GM12878 (cell line): Measurements from ENCODE around the gene NDUFV1. TPM values are rescaled to one million over a fixed set of nuclear protein-coding genes. Genes with fewer than 3 reads are reported as not detected.

Experiments
- ATAC-seq: fragments of 200-7000 bp; cut with Tn5 transposase; 3 replicates; pipeline ENCODE4 v1.9.1; 2020; ENCODE audit warnings: mild to moderate bottlenecking, moderate library complexity
- BruUV-seq: library from RNA; stranded (reverse); fragments of 400-500 nt; replicated peaks from 2 replicates; lab custom pipeline; 2021; lab: Mats Ljungman, UMichigan
- CTCF ChIA-PET: fragments of 300-600 bp; sonication (Branson Sonifier 250); formaldehyde crosslinking; extraction: SDS; loops from one replicate; lab custom pipeline; 2021; ENCODE audit warnings: inconsistent platforms; lab: Yijun Ruan, JAX
- POLR2A ChIA-PET: fragments of 350-600 bp; formaldehyde crosslinking; extraction: SDS; loops from one replicate; lab custom pipeline; 2021; ENCODE audit warnings: inconsistent platforms; lab: Charles Lee
- RAD21 ChIA-PET: fragments of 300-600 bp; sonication (Branson Sonifier 250); formaldehyde crosslinking; loops from one replicate; lab custom pipeline; 2023; ENCODE audit warnings: antibody characterized with exemption; ENCODE audit not compliant: unreplicated experiment; lab: Charles Lee
- SMC1A ChIA-PET: fragments of 300-600 bp; sonication (Branson Sonifier 250); formaldehyde crosslinking; loops from one replicate; lab custom pipeline; 2023; ENCODE audit not compliant: unreplicated experiment, uncharacterized antibody; lab: Charles Lee
- DNase-seq: peaks from one replicate; pipeline ENCODE4 v3.0.0-alpha.2; 2011; ENCODE audit warnings: low read depth, low spot score
- FAIRE-seq: peaks from 3 replicates; lab custom pipeline; 2011; peaks lifted over from hg19 to GRCh38; lab: Jason Lieb, UNC
- H2AFZ ChIP-seq: 2 replicates; pipeline ENCODE4 v1.6.0; 2011; ENCODE audit warnings: low read depth, low read length, control low read depth; ENCODE audit not compliant: control insufficient read depth
- H3K27ac ChIP-seq: 2 replicates; pipeline ENCODE4 v1.5.1; 2011; ENCODE audit warnings: control low read depth; ENCODE audit not compliant: control insufficient read depth, insufficient read depth
- H3K27me3 ChIP-seq, 2 experiments: replicated peaks in 1 of 2; 2 replicates each; pipeline versions ENCODE4 v1.6.0 to v1.6.1; 2011; ENCODE audit warnings: low read length in 1 of 2; ENCODE audit not compliant: control insufficient read depth in 2 of 2, insufficient read depth in 2 of 2
- H3K36me3 ChIP-seq, 2 experiments: 2 replicates each; pipeline ENCODE4 v1.5.1; 2011; ENCODE audit warnings: low read length in 1 of 2; ENCODE audit not compliant: control insufficient read depth in 2 of 2, insufficient read depth in 2 of 2
- H3K4me1 ChIP-seq: 2 replicates; pipeline ENCODE4 v1.6.1; 2011; ENCODE audit warnings: mild to moderate bottlenecking, low read length, moderate library complexity, mixed read lengths; ENCODE audit not compliant: control insufficient read depth, insufficient read depth
- H3K4me2 ChIP-seq: 2 replicates; pipeline ENCODE4 v1.6.0; 2011; ENCODE audit warnings: control low read depth; ENCODE audit not compliant: control insufficient read depth, insufficient read depth
- H3K4me3 ChIP-seq: fragments of 200-600 bp; sonication (generic); 2 replicates; pipeline ENCODE4 v1.5.1; 2016
- H3K79me2 ChIP-seq: 2 replicates; pipeline ENCODE4 v1.6.0; 2011; ENCODE audit warnings: low read length; ENCODE audit not compliant: control insufficient read depth, insufficient read depth
- H3K9ac ChIP-seq: 2 replicates; pipeline ENCODE4 v1.8.0; 2011; ENCODE audit warnings: low read length, control low read depth, mixed read lengths; ENCODE audit not compliant: control insufficient read depth, insufficient read depth
- H3K9me3 ChIP-seq: replicated peaks from 3 replicates; pipeline ENCODE4 v1.5.1; 2011; ENCODE audit warnings: mild to moderate bottlenecking, low read length; ENCODE audit not compliant: control insufficient read depth, insufficient read depth
- H4K20me1 ChIP-seq: 2 replicates; pipeline ENCODE4 v1.6.0; 2011; ENCODE audit not compliant: control insufficient read depth, insufficient read depth
- BRCA1 ChIP-seq: IDR thresholded peaks from 2 replicates; pipeline ENCODE4 v1.6.1; 2011; ENCODE audit warnings: low read depth, low read length, improper control_type of control experiment
- CBFB ChIP-seq: IDR thresholded peaks from 2 replicates; pipeline ENCODE4 v1.6.1; 2016; ENCODE audit warnings: antibody characterized with exemption, low read depth
- CBX3 ChIP-seq: fragments of 200-600 bp; sonication (generic); IDR thresholded peaks from 2 replicates; pipeline ENCODE4 v1.6.1; 2016; ENCODE audit warnings: low read depth, borderline replicate concordance
- CREB1 ChIP-seq: IDR thresholded peaks from 2 replicates; pipeline ENCODE4 v1.6.1; 2012; ENCODE audit warnings: low read depth, mild to moderate bottlenecking, inconsistent platforms
- EED ChIP-seq: sonication (generic); IDR thresholded peaks from 2 replicates; pipeline ENCODE4 v1.6.1; 2016; ENCODE audit warnings: antibody characterized with exemption, low read depth
- FOS ChIP-seq: IDR thresholded peaks from 3 replicates; pipeline ENCODE4 v1.6.1; 2011; ENCODE audit warnings: borderline replicate concordance; ENCODE audit not compliant: insufficient read length; ENCODE audit errors: extremely low read depth
- MEF2B ChIP-seq: fragments of 450-650 bp; IDR thresholded peaks from 2 replicates; pipeline ENCODE4 v1.6.1; 2018; ENCODE audit warnings: mild to moderate bottlenecking, moderate library complexity; ENCODE audit not compliant: partially characterized antibody, poor library complexity, severe bottlenecking
- NBN ChIP-seq: fragments of 450-650 bp; IDR thresholded peaks from 2 replicates; pipeline ENCODE4 v1.6.1; 2016
- NRF1 ChIP-seq: conservative IDR thresholded peaks from 2 replicates; pipeline ENCODE4 v1.6.1; 2011; ENCODE audit warnings: mild to moderate bottlenecking, low read depth, low read length, improper control_type of control experiment
- POLR2AphosphoS5 ChIP-seq: IDR thresholded peaks from 2 replicates; pipeline ENCODE4 v1.6.1; 2011; ENCODE audit warnings: mild to moderate bottlenecking, low read length, inconsistent platforms
- RELA ChIP-seq: fragments of 450-650 bp; IDR thresholded peaks from 2 replicates; pipeline ENCODE4 v1.8.0; 2014; ENCODE audit warnings: borderline replicate concordance; ENCODE audit not compliant: partially characterized antibody
- STAT3 ChIP-seq: IDR thresholded peaks from 2 replicates; pipeline ENCODE4 v1.6.1; 2011; ENCODE audit warnings: low read depth, low read length, improper control_type of control experiment
- ZZZ3 ChIP-seq: IDR thresholded peaks from 2 replicates; pipeline ENCODE4 v1.6.1; 2011; ENCODE audit warnings: low read depth; ENCODE audit not compliant: control insufficient read depth, insufficient read length
- WGBS: methylation state at CpG from one replicate; pipeline ENCODE4 v1.1.6; 2016; ENCODE audit warnings: low lambda C conversion rate; ENCODE audit not compliant: insufficient replicate concordance, insufficient coverage; ENCODE audit errors: missing lambda C conversion rate; 5-methylcytosine and 5-hydroxymethylcytosine counted together
- in situ Hi-C: fragments of 300-500 bp; cut with MboI; formaldehyde crosslinking; loops from 9 replicates; pipeline ENCODE4 v1.14.3; 2018; ENCODE audit warnings: mixed read lengths
- intact Hi-C: fragments of 100-400 bp; cut with micrococcal nuclease; formaldehyde crosslinking; loops from one replicate; pipeline ENCODE4 v1.14.2; 2022; ENCODE audit not compliant: unreplicated experiment
- polyA plus RNA-seq, 11 experiments: library from polyadenylated mRNA; depleted of rRNA in 4 of 11; unstranded in 6 of 11; stranded (reverse) in 5 of 11; fragments of >200 nt; fragmentation: Nextera tagmentation in 4 of 11; fragmentation: Illumina TruSeq in 1 of 11; extraction: Ambion mirVana in 4 of 11; extraction: Trizol in 1 of 11; gene quantifications; 1 replicate in 1 of 11; 2 replicates in 10 of 11; pipeline versions ENCODE4 v1.2.1 to v1.2.3, GENCODE V29; 2011 to 2016; ENCODE audit warnings: inconsistent platforms in 2 of 11, missing spikeins in 2 of 11, low read depth in 1 of 11
- total RNA-seq, 4 experiments: library from RNA; depleted of rRNA in 3 of 4; stranded (reverse); fragments of >200 nt in 3 of 4; fragmentation: Illumina TruSeq in 1 of 4; extraction: Trizol in 1 of 4; gene quantifications; 2 replicates each; pipeline versions ENCODE4 v1.2.1 to v1.2.3, GENCODE V29; 2013 to 2021
- TF ChIP-seq, protein P1 (sequence below): fragments of 450-650 bp; IDR thresholded peaks from 2 replicates; pipeline ENCODE4 v1.6.1; 2018; ENCODE audit warnings: borderline replicate concordance, mild to moderate bottlenecking; ENCODE audit not compliant: partially characterized antibody
- TF ChIP-seq, protein P2 (sequence below): IDR thresholded peaks from 2 replicates; pipeline ENCODE4 v1.6.1; 2011; ENCODE audit warnings: low read depth, low read length, improper control_type of control experiment, borderline replicate concordance
- TF ChIP-seq, protein P3 (sequence below): fragments of 450-650 bp; IDR thresholded peaks from 2 replicates; pipeline ENCODE4 v1.6.1; 2016; ENCODE audit warnings: mild to moderate bottlenecking, moderate library complexity, borderline replicate concordance

Gene NDUFV1
- total and polyA plus RNA-seq, 10 of the 15 experiments (the other 5 are each of a cell fraction or from before 2014, with no cell fraction given) = 8.2 to 380 (median 231) TPM

DNA sequence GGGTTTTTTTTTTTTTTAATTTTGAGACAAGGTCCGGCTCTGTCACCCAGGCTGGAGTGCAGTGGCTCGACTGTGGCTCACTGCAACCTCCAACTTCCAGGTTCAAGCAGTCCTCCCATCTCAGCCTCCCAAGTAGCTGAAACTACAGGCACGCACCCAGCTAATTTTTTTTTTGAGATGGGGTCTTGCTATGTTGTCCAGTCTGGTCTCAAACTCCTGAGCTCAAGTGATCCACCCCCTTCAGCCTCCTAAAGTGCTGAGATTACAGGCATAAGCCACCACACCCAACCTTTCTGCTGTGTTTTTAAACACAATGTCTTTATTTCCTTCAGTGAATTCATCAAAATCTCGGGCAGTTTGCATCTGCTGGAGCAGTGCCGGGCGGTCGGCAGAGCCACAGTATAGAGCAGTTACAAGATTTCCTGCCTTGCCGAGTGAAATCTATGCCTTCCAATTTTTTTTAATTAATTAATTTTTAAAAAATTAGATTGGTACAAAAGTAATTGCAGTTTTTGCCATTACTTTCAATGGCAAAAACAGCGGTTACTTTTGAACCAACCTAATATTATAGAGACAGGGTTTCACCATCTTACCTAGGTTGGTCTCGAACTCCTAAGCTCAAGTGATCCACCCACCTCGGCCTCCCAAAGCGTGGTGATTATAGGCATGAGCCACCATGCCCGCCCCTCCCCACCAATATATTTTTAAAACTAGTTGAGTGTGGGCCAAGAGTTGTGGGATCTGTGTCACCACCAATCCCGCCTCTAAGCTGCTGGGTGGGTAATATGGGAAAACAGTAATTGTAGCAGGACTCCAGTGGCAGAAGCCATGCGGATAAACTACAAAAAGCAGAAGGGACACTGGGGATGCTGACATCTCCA lies 46.5 kb downstream of the NDUFV1 start:
- intact Hi-C loops = no loop called here
- H3K4me1 ChIP-seq = peaks cover 42% of the 10 kb centered on the region
- SMC1A ChIA-PET = no interaction called here
- POLR2A ChIA-PET = no interaction called here
- ATAC-seq = no peak
- CTCF ChIA-PET = interaction anchor here (0.9 to 2.8 kb wide), 4 partner anchors 15 to 70 kb away, joined by 3 to 10 read pairs (median 7); partner anchors contain the start of genes GSTP1 and NUDT8
- no peaks in the 10 kb centered on the region for H3K27me3 ChIP-seq
- H3K9ac ChIP-seq = no peak overlapping the region
- RAD21 ChIA-PET = interaction anchor here (0.5 to 0.7 kb wide), 2 partner anchors 23 to 259 kb away, joined by 3 to 4 read pairs; partner anchors contain the start of gene NUDT8
- no peak overlapping the region for H2AFZ ChIP-seq
- no TSS peak for BruUV-seq
- DNase-seq = no peak
- no peaks in the 10 kb centered on the region for H3K79me2 ChIP-seq
- no peak for FAIRE-seq
- no peak overlapping the region for H3K4me2 ChIP-seq
- H3K4me3 ChIP-seq = no peak overlapping the region
- WGBS = 86% methylated on average over 14 of the region's 15 CpGs
- H3K36me3 ChIP-seq = no peaks in the 10 kb centered on the region
- H4K20me1 ChIP-seq = no peaks in the 10 kb centered on the region
- in situ Hi-C loops = no loop called here
- peaks cover 8% of the 10 kb centered on the region for H3K9me3 ChIP-seq
- H3K27ac ChIP-seq = no peak overlapping the region
- no peak for TF ChIP-seq STAT3
- no peak for TF ChIP-seq POLR2AphosphoS5
- no peak for TF ChIP-seq NRF1
- TF ChIP-seq BRCA1 = no peak
- no peak for TF ChIP-seq CREB1
- no peak for TF ChIP-seq ZZZ3
- TF ChIP-seq, protein P1, sequence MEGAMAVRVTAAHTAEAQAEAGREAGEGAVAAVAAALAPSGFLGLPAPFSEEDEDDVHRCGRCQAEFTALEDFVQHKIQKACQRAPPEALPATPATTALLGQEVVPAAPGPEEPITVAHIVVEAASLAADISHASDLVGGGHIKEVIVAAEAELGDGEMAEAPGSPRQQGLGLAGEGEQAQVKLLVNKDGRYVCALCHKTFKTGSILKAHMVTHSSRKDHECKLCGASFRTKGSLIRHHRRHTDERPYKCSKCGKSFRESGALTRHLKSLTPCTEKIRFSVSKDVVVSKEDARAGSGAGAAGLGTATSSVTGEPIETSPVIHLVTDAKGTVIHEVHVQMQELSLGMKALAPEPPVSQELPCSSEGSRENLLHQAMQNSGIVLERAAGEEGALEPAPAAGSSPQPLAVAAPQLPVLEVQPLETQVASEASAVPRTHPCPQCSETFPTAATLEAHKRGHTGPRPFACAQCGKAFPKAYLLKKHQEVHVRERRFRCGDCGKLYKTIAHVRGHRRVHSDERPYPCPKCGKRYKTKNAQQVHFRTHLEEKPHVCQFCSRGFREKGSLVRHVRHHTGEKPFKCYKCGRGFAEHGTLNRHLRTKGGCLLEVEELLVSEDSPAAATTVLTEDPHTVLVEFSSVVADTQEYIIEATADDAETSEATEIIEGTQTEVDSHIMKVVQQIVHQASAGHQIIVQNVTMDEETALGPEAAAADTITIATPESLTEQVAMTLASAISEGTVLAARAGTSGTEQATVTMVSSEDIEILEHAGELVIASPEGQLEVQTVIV = no peak
- TF ChIP-seq CBX3 = no peak
- TF ChIP-seq, protein P2, sequence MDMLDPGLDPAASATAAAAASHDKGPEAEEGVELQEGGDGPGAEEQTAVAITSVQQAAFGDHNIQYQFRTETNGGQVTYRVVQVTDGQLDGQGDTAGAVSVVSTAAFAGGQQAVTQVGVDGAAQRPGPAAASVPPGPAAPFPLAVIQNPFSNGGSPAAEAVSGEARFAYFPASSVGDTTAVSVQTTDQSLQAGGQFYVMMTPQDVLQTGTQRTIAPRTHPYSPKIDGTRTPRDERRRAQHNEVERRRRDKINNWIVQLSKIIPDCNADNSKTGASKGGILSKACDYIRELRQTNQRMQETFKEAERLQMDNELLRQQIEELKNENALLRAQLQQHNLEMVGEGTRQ = no peak
- no peak for TF ChIP-seq CBFB
- TF ChIP-seq MEF2B = no peak
- no peak for TF ChIP-seq RELA
- TF ChIP-seq, protein P3, sequence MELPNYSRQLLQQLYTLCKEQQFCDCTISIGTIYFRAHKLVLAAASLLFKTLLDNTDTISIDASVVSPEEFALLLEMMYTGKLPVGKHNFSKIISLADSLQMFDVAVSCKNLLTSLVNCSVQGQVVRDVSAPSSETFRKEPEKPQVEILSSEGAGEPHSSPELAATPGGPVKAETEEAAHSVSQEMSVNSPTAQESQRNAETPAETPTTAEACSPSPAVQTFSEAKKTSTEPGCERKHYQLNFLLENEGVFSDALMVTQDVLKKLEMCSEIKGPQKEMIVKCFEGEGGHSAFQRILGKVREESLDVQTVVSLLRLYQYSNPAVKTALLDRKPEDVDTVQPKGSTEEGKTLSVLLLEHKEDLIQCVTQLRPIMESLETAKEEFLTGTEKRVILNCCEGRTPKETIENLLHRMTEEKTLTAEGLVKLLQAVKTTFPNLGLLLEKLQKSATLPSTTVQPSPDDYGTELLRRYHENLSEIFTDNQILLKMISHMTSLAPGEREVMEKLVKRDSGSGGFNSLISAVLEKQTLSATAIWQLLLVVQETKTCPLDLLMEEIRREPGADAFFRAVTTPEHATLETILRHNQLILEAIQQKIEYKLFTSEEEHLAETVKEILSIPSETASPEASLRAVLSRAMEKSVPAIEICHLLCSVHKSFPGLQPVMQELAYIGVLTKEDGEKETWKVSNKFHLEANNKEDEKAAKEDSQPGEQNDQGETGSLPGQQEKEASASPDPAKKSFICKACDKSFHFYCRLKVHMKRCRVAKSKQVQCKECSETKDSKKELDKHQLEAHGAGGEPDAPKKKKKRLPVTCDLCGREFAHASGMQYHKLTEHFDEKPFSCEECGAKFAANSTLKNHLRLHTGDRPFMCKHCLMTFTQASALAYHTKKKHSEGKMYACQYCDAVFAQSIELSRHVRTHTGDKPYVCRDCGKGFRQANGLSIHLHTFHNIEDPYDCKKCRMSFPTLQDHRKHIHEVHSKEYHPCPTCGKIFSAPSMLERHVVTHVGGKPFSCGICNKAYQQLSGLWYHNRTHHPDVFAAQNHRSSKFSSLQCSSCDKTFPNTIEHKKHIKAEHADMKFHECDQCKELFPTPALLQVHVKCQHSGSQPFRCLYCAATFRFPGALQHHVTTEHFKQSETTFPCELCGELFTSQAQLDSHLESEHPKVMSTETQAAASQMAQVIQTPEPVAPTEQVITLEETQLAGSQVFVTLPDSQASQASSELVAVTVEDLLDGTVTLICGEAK = no peak
- TF ChIP-seq EED = no peak
- TF ChIP-seq NBN = no peak
- no peak for TF ChIP-seq FOS
